GM12875 (cell line): ENCODE results near the gene ARHGEF39.
A peak's percentile ranks its signal among the peaks of the same experiment; 100 is the strongest.

Source experiments
- H3K4me3 ChIP-seq: one replicate; pipeline ENCODE4 v1.5.1; 2011; ENCODE audit warnings: low read depth, low read length, control low read depth
- TF ChIP-seq, protein P1 (sequence below): IDR thresholded peaks from 2 replicates; pipeline ENCODE4 v1.5.1; 2011; ENCODE audit warnings: low read depth, mild to moderate bottlenecking, control low read depth, inconsistent platforms, low read length, moderate library complexity, borderline replicate concordance; ENCODE audit not compliant: insufficient read depth

The ARHGEF39 gene

DNA sequence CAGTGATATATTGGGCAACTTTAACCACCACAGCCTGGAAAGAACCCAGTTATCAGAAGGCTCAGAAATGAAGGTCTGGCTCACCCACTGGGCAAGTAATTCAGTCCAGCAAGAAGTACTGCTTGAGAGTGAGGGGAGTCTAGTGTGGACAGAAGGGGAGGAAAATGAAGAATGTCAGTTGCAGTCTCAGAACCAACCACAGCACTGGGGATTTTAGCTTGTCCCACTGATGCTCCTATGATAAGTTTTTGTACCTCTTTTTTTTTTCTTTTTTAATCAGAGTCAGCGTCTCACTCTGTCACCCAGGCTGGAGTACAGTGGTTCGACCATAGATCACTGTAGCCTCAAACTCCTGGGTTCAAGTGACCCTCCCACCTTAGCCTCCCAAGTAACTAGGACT is 37.4 kb downstream of the ARHGEF39 start:
- TF ChIP-seq, protein P1, sequence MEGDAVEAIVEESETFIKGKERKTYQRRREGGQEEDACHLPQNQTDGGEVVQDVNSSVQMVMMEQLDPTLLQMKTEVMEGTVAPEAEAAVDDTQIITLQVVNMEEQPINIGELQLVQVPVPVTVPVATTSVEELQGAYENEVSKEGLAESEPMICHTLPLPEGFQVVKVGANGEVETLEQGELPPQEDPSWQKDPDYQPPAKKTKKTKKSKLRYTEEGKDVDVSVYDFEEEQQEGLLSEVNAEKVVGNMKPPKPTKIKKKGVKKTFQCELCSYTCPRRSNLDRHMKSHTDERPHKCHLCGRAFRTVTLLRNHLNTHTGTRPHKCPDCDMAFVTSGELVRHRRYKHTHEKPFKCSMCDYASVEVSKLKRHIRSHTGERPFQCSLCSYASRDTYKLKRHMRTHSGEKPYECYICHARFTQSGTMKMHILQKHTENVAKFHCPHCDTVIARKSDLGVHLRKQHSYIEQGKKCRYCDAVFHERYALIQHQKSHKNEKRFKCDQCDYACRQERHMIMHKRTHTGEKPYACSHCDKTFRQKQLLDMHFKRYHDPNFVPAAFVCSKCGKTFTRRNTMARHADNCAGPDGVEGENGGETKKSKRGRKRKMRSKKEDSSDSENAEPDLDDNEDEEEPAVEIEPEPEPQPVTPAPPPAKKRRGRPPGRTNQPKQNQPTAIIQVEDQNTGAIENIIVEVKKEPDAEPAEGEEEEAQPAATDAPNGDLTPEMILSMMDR = no peak
- H3K4me3 ChIP-seq = no peak overlapping the region

DNA sequence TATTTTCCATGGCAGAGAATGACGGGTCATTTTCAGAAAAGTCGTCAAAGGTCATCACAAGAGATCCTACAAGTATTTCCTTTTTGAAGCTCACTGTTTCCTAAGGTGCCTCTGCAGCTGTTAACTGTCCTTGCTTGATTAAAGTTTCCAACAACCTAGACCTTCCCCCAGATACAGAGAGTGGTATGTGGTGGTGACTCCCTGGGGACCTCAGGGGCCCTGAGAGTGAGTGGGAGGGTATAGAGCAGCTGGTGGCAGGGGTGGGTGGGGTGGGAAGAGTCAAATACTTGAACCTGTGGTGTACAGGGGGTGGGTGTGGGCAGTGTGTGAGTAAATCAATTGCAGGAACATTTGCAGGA is 45.2 kb downstream of the ARHGEF39 start:
- TF ChIP-seq, protein P1 = no peak
- H3K4me3 ChIP-seq = no peak overlapping the region

DNA sequence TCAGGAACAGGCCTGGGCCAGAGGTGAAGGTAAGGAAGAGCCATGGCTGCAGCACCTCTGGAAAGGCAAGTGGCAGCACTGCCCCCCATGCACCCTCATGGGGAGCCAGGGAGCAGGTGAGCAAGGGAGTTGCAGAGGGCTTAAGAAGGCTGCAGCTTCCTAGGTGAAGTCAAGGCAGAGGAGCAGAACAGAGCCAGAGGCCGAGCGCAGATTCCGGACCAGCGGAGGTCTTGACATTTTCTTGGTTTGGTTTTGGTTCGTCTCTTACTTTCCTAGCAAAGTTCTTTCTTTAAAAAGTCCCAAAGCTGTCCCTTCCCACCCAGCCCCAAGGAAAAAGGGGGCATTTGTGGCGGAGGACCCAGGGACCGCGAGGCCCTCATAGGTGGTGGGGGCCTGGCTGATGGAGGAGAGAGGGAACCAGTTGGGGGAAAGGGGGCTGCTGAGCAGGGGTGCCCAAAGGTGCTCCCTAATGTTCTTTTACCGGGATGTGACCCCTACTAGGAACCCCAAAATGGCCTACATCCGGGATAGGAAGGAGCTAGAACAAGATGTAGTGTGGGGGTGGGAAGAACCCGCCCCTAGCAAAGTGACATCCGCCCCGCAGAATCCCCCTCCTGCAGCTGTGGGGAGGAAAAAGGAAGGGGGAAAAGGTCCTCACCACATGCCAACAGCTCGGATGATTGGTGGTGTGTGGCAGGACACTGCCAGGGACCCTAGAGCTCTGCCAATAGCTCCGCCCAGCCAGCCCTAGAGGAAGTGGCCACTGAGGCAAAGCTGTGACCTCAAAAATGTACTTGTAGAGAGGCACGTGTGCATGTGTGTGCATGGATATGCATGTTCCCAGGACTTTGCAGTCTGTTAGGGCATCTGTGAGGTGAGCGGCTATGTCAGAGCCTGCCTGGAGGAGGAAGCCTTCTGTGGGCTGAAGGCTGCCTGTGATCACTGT is 45.9 kb downstream of the ARHGEF39 start:
- TF ChIP-seq, protein P1 = no peak
- peak overlapping the region; percentile 33 for H3K4me3 ChIP-seq

DNA sequence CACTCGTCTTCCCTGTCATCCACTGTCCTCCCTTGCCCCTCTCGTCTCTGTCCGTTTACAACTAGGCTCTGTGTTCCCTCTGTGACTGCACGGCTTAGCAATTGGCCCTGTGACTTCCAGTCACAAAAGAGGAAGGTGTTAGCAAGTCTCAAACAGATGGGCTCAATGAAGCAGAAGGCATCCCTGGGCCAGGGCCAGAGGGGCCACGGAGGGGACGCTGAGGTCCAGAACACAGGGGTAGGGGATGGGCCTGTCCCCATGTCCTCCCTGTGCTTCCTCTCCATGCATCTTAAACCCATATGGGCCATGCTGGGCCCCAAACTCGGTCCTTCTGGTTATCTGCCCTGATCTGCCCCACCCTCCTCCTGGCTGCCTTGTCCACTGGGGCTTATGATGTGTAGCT is 46.7 kb downstream of the ARHGEF39 start, which contains the start of gene CD72:
TSS of gene CD72 (minus strand) at position 89 of the 403 bp plus-strand sequence. CDS start 110 bp downstream, outside the sequence.
- peak within 1 kb of the TSS; percentile 62 for H3K4me3 ChIP-seq
- TF ChIP-seq, protein P1 = no peak

DNA sequence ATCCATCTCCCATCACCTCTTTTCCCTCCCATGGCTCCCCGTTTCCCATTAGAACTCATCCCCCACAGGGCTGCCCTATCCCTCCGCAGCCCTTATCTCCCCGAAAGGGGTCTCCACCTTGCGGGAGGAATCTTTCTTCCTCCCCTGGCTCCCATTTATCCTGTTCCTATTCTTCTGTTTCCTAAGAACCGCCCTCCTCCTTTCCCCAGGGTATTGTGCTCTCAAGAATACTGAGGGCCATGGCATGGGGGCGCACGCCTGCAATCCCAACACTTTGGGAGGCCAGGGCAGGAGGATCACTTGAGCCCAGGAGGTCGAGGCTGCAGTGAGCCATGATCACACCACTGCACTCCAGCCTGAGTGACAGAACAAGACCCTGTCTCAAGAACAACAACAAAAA is 47.4 kb downstream of the ARHGEF39 start:
- peak overlapping the region; percentile 62 for H3K4me3 ChIP-seq
- TF ChIP-seq, protein P1 = no peak

DNA sequence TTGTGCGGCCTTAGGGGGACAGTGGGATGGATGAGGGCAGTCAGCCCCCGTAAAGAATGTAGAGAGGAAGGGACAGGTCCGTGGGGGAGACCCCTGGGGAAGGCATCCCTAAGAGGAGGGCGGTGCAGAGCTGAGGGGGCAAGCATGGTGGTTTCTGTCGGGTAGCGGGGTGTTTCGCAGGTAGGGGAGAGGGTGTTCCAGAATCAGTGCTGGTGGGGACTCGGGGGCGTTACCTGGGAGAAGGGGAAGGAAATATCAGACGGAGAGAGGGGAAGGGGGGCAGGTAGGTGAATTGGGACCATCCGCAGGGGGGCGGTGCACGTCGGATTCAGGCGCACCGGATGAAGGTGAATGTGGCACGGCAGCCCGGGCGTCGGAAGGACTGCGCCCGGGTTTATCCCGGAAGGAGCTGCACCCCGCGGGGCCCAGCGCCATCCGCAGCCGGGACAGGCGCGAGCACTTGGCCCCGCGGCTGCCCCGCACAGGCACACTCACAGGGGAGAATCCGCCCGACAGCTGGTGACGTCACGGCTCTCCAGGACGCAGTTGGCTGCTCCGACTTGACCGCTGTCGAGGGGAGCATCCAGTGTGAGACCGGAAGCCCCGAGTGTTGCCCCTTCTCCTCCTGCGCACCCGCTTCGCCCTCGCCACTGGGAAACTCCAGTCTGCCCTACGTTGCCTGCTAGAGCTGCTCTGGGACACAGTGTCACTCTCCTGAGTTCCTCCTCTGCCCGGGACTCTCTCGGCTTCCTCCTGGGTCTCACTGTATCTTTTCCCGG is 48.1 kb downstream of the ARHGEF39 start:
- H3K4me3 ChIP-seq = peak overlapping the region; percentile 62
- TF ChIP-seq, protein P1 = peak; percentile 37; the same call in 1 of the 2 replicates
